GM21526 (cell line): ENCODE data around the gene CDKAL1.

Source experiments
- ATAC-seq: cut with Tn5 transposase; IDR thresholded peaks from one replicate; pipeline ENCODE4 v1.9.1; 2021; ENCODE audit warnings: moderate library complexity; ENCODE audit not compliant: unreplicated experiment, low FRiP score

Gene CDKAL1

DNA sequence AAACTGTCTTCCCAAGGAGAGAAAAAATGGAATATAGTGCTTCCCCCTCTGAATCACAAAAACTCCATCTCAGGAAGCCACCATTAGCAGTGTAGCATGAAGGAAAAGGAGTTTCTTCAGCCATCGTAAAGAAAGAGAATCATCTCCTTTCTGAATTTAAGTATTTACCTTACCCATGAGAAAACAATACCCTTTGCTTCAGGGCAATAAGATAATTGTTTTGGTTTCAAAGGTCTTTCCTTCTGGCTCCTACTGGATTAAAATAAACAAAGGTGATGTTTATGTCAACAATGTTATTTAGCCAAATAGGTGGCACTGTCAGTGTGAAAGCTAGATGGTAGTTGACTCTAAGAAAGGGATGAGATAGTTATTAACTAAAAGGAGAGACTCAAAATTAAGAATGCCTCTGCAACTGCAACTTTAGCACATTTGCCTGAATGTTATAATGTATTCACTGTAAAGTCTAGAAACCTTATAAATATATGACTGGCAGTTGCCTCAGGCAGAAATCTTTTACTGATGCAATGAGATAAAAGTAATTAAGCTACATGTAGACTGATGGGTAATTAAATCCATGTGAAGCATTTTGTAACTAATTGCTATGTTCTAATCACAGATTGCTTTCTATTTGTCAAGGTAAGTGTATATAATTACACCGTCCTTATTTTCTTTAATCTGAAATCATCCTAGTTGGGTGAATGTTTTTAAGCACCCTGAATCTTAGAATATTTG, 399.0 kb downstream of the CDKAL1 start:
- ATAC-seq: no peak

DNA sequence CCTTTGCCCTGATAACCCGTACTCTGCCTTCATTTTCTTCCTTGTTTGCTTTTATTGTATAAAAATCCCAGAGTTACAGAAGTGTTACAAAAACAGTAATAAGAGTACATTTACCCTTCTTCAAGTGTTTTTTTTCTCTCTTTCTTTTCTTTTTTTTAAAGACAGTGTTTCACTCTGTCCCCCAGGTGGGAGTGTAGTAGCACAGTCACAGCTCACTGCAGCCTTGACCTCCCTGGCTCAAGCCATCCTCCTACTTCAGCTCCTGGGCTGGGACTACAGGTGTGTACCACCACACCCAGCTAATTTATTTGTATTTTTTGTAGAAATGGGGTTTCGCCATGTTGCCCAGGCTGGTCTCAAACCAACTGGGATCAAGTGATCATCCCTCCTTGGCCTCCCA, 402.7 kb downstream of the CDKAL1 start:
- no peak for ATAC-seq

DNA sequence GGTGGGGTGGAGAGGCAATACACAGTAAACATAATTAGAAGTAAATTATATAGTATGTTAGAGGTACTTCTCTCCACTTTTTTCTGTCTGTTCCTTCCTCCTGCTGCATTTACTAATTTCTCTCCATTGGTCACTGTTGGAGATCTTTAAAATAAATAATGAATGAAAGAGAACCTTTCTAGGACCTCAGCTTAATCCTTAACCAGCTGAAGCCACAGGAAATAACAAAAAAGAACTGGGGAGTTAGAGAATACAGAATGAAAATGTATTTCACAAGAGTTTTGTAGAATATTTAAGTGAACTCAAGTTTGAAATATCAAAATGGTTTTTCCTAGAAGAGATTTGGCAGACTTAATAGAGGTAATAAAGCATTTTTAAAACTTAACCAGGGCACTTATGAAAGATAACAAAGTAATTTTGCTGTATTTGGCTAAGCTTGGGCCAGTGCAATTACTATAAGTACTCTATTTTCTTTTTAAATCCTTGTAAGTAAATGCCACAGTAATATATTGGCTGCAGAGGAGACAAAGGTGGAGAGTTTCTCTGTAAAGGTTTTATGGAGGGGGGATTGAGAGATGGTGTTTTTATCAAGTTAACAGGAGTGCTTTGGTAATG, 405.0 kb downstream of the CDKAL1 start:
- ATAC-seq: no peak

DNA sequence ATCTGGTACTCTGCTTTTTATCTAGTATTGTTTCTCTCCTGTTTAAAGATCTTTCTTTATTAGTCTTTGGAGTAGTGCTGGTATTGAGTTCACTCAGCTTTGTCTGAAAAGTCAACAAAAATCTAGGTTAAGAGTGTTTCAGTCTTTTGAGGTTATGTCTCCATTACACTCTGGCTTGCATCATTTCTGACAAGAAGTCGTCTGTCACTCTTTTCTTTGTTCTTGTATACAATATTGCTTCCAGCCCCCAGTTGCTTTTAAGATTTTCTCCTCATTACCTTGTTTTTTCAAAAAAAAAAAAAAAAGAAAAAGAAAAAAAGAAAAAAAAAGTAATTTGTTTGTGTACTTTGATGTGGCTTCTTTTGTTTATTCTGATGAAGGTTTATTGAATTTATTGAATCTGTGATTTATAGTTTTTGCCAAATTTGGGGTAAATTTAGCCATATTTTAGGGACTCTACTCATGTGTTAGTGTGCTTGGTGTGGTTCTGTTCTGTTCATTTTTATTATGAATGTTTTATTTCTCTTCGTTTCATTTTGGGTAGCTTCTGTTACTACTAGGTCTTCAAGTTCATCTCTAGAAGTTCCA, 408.9 kb downstream of the CDKAL1 start:
- ATAC-seq: no peak

DNA sequence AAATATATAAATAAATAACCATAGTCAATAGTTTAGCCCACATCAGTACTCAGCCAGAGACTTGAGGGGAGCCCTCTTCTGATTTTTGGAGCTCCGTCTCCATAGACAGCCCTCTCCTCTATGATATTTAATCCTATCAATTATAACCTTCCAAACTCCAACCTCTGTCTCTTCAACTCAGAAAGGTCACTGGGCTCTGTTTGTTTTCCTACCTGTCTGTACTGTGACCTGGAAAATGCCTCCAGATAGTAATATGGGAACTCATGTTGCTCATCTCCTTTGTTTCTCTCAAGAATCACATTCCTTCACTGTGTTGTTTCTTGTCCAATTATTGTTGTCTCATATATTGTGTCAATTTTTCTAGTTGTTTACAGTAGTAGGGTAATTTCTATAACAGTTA, 409.7 kb downstream of the CDKAL1 start:
- ATAC-seq: no peak

DNA sequence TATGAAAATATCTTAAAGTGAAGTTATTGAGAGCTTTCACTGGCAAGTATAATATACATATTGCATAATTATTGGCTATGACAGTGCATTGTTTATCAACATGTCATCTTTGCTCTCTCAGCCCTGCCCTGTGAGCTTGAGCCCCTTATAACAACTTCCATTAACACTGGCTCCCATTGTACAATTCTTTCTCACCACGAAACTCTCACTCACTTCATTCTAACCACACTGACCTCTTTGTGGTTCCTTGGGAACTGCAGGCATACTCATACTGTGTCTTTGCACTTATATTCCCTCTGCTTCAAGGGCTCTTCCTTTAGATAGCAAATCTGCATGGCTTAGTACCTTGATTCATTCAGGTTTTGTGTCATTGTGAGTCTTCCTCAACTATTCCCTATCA, 411.8 kb downstream of the CDKAL1 start:
- peak; percentile 62 for ATAC-seq

DNA sequence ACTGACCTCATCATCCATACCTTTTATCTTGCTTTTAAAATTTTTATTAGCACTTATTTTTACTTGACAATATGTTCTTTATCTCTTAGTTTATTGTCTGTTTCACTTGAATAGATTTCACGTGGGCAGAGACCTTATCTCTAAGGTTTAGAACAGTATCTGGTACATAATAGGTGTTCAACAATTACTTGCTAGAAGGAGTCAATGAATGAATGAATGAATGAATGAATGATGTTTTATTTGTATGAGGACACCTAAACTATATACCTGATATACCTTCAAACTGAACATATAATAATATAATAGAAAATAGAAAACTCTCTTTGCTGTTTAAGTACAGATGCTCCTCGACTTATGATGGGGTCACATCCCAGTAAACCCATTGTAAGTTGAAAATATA, 412.6 kb downstream of the CDKAL1 start:
- ATAC-seq: no peak

DNA sequence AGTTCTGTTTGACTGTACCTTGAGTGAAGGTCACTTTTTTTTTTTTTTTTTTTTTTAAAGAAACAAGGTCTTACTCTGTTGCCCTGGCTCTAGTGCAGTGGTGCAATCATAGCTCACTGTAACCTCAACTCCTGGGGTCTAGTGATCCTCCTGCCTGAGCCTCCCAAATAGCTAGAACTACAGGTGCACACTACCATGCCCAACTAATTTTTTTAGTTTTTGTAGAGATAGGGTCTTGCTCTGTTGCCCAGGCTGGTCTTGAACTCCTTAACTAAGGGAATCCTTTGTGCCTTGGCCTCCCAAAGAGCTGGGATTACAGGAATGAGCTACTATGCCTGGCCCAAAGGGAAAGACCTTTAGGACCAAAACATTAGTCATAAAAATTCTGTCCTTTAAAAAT, 413.7 kb downstream of the CDKAL1 start:
- ATAC-seq: no peak

DNA sequence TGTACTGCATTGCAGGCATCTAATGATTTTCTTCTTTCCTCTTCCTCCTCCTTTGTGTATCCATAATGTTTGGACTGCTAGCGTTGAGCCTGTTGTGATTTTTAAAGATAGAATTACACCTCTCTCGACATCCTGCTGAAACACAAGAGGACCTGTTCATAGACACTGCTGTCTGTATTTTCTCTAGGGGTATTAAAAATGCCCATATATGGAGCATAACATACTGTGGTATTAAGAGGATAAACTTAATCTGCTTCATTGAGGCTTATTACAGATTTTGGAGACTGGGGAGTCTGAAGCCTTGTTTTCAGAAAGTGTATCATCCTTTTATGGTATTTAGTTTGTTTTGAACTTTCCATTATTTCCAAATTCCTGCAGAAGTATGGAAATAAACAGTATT, 414.3 kb downstream of the CDKAL1 start:
- no peak for ATAC-seq

DNA sequence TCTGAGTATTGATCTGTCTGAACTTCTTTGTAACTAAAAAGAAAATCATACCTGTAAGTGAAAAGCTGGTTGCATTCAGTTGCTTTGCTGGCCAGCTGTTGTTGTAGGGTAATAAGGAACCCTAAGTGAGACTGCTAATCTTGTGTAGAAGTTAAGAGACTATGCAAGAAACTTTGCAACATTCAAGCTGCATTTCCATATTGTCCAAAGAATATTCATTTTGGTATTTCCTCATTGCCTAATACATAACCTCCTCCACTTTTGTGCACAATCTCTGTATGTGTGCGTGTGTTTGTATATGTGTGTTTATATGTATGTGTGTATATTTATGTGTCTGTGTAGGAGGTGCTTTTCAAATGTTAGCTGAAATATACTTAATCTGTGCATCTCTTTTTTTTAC, 414.9 kb downstream of the CDKAL1 start:
- no peak for ATAC-seq

DNA sequence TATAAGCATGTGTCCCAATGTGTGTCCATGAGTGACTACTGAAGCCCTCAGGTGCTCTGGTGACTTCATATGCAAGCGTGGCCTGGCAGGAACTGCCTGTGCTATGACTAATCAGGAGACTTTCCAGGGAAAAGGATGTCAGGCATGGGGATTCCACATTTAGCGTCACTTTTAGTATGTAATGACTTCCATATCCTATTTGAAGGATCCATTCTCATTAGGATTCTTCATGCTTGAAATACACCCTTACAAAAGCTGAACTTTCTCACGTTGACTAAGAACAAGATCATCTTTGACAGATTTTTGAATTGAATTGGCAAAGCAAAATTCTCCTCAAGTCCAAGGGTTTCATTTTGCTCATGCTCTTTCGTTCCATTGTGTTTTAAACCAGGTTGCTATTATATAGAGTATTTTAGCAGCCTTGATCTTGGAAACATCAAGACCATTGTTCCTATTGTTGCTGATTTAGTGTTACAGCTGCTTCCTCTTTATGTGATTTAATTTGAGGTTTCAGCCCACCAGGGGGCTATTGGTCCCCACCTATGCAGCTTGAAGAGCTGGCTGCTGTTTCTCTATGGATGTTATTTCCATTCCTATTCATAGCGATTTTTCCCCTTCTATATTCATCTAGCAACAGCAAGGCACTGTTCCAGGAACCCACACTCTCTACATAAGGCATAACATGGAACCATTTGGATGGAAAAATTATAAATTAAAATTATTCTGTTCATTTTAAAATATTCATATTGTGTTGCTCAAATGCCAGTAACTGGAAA, 418.6 kb downstream of the CDKAL1 start:
- no peak for ATAC-seq

DNA sequence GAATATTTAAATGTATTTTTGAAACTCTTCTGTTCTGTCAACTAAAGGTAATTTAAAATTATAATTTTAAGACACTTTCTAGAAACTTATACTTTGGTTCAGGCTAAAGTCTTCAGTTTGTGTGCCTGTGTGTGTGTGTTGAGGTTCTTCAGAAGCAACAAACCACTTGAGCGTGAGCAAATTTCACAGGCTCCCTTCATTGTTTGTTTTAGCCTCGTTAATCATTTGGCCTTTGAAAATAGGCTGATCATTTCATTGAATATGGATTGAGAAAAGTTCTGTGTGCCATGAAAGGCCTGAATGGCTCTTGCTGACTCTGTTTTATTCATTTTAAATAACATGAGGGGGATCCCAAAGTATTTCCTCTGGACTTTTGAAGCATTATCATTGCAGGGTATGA, 420.1 kb downstream of the CDKAL1 start:
- no peak for ATAC-seq

DNA sequence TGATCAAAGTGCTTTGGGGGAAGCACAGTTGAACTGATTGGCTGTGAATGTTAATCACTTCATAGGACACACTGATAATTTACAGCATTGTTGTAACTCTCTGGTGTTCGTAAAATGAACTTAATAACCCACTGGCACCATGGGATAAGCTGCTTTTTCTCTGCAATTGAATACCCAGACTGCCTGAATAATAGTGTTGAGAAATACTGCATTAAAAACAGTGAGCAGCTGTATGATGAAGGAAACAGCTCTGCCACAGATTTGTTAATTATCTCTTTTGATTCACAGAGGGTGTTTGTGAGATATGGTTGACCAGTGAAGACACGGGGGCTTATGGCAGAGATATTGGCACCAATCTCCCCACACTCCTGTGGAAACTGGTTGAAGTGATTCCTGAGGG, 420.9 kb downstream of the CDKAL1 start:
- ATAC-seq: no peak

DNA sequence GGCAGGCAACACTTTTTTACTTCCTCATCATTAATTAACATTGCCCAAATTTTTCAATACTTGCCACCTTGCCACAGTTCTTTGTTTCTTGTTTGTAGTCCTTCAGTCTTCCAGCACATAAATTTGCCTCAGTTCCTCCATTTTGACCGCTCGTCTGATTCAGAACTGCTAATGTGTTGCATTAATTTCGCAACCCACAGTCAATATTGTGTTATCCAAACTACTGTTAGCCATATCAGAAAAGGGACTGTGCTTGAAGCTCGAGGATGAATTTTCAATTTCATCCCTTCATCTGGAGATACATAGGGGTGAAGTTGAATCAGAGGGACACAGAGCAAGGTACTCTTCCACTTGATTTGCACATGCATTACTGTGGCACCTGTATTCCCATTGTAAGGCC, 421.5 kb downstream of the CDKAL1 start:
- ATAC-seq: no peak

DNA sequence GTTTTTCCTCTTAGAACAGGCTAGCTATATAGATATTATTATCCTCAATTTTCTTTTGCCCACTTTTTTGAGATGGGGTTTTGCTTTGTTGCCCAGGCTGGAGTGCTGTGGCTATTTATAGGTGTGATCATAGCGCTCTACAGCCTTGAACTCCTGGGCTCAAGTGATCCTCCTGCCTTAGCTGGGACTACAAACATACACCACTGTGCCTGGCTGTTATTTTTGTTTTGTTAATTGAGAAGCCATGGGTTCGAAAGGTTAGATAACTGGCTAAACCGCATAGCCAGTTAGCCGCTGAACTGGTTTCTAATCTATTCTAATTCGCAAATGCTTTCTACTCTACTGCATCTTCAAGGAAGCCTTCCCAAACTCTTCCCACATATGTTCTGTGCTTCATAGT, 425.8 kb downstream of the CDKAL1 start:
- ATAC-seq: no peak

DNA sequence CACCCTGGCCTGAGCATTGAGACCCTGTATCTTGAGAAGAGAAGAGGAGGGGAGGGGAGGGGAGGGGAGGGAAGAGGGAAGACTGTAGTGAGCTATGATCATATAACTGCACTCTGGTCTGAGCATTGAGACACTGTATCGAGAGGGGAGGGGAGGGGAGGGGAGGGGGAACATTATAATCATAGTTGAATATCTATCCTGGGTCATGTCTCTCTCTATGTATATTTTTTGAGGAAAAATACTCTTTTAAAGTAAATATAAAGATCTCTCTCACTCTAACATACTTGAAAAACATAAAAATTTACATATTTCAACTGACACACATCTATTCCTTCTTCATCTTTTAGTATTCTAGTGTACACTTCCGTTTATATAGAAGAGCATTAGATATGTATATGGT, 431.0 kb downstream of the CDKAL1 start:
- ATAC-seq: no peak

DNA sequence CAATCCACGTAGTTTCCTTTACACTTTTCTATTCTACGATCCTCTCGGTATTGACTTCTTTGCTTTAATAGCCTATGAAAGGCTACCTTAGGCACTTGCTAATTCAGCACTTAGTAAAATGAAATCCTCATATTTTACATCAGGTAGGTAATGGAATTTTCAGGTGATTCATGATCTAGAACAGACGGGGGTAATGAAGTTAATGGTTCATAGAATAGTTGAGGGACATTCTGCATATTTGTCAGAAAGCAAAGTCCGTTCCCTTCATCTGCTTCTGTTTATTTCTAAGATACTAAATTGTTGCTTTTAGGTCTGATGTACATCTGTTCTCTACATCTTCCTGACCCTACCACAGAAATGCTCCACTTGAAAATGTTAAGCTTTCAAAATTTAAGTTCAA, 431.7 kb downstream of the CDKAL1 start:
- ATAC-seq: no peak

DNA sequence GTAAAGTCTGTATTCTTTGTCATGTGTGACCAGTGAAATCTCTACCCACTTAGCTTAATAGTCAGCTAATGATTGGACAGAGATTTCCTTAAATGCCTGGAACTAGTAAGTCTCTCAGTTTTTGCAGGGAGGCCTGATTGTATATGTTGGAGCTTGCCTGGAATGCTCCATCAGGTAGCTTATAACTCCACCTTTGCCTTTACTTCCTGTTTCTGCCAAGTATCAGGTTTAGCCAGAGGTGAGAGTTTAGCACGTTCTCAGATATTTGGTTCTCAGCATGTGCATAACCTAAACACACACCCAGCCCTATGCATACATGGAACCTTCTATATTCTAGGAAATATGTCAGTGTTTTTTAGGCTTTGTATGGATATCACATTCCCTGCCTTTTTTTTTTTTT, 435.3 kb downstream of the CDKAL1 start:
- no peak for ATAC-seq

DNA sequence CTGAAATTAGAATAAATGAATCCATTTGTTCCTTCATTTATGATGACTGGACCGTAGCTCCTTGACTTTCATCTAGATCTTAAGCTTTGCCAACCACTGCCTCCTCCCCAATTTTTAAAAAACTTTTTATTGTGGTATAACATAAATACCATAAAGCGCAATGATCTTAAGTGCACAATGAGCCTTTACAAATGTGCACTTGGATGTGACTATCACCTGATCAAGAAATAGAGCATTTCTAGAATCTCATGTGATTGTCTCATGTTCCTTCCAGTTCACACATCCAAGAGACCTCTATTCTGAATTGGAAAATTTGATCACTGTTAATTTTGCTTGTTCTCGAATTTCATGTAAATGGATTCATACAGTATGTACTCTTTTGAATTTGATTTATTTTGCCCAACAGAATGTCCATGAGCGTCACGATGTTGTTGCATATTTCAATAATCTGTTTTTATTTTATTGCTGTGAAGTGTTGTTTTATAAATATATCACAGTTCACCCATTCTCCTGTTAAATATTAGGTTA, 442.2 kb downstream of the CDKAL1 start:
- no peak for ATAC-seq

DNA sequence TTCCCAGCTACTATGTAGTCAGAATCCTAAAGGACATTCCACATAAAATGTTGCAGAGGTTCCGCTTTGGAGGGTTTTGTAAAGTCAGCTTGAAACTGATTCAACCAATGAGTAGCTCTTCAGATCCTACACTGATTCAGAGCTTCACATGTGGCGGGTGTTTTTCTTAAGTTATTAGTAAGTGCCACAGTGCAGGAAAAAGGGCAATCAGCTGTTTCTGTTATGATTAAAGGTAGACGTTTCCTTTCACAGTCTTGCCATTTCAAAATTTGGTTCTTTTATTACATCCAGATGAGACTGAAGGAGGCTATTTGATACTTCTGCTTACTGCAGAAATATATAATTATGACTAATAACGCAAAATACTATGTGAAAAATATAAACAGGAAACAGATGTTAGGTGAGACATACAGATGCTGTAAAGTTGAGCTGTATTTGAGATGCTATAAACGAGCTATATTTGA, 443.9 kb downstream of the CDKAL1 start:
- ATAC-seq: peak; percentile 83

DNA sequence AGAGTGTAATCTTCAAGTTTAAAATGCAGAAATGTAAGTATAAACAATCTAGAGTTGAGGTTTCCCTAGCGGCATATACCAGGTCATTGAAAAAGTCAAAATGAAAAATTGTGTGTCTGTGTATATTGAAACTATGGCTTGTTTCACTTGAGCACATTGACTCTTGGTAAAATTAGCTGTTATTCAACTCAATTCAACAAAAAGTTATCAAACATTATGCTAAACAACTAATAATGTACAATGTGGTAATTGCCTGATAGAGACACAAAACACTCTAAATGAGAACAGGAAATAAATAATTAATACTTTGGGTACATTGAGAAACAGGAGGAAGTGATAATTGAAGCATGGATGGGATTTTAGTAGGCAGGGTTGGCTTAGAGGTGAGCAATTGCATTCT, 444.8 kb downstream of the CDKAL1 start:
- no peak for ATAC-seq
